ENCODE results near the gene IL4R.
A peak's percentile ranks its signal among the peaks of the same experiment; 100 is the strongest.
"Not testable (repeated sequence)": the region's sequence is repeated elsewhere in the genome, so short reads cannot be mapped to it uniquely, and the experiment has no call there.

Gene IL4R

DNA sequence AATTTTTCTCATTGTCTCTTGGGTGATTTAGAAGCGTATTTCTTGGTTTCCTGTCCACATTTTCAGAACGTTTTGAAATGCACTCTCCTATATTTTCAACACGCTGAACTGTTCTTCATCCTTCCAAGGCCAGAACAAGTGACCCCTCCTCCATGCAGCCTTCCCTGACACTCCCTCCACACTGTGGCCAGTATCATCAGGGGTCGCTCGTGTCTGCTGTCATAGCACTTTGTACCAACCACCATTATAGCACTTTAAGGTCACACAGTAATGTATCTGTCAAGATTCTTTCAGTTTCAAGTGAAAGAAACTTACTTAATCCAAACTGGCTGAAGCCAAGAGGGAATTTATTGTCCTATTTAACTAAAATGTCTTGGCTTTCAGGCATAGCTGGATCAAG lies 70.7 kb downstream of the IL4R start:
- DNase-seq: no peak

GRCh38 chr16:27385398-27385797 lies 71.6 kb downstream of the IL4R start:
- DNase-seq: no peak

- no peak for DNase-seq
These were observed 72.9 kb downstream of the IL4R start for GRCh38 chr16:27386674-27387073.

- no peak for DNase-seq
These were observed 74.0 kb downstream of the IL4R start for GRCh38 chr16:27387724-27388123.

DNA sequence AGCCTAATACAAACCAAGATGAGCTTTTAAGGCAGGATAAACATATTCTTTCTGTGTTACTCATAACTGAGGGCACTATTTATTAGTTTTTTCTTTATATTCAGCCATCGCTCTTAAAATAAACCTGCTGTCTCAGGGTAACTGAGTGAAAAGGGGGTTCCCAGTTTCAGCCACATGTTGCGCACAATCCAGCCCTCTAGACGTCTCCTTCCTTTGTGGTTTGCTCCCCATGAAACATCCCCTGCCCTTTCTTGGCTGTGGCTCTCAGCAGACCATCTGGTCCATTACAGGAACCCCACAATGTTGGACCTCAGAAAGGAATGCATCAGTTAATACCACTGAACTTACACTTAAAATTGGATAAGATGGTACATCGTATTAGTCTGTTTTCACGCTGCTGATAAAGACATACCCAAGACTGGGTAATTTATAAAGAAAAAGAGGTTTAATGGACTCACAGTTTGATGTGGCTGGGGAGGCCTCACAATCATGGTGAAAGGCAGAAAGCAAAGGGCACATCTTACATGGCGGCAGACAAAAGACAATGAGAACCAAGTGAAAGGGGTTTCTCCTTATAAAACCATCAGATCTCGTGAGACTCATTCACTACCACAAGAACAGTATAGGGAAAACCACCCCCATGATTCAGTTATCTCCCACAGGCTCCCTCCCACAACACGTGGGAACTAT lies 75.6 kb downstream of the IL4R start:
- DNase-seq: no peak

GRCh38 chr16:27390151-27390550 lies 76.4 kb downstream of the IL4R start:
- no peak for DNase-seq

- DNase-seq: no peak
These were observed 78.9 kb downstream of the IL4R start for GRCh38 chr16:27392671-27393070.

- no peak for DNase-seq
These were observed 80.7 kb downstream of the IL4R start for GRCh38 chr16:27394516-27394915.

DNA sequence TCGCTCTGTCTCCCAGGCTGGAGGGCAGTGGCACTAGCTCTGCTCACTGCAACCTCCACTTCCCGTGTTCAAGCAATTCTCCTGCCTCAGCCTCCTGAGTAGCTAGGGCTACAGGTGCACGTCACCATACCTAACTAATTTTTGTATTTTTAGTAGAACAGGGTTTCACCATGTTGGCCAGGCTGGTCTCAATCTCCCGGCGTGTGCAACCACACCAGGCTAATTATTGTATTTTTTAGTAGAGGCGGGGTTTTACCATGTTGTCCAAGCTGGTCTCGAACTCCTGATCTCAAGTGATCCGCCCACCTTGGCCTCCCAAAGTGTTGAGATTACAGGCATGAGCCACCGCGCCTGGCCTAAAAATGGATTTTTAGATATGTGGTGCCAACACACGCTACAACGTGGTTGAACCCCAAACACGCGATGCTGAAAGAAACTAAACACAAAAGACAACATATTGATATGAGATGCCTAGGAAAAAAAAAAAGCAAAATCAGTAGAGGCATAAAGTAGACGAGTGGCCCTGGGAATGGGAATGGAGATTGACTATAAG lies 84.6 kb downstream of the IL4R start:
- DNase-seq: not testable (repeated sequence)

GRCh38 chr16:27398894-27399853 lies 85.4 kb downstream of the IL4R start:
- DNase-seq: no peak

- DNase-seq: no peak
These were observed 86.2 kb downstream of the IL4R start for GRCh38 chr16:27399969-27400368.

DNA sequence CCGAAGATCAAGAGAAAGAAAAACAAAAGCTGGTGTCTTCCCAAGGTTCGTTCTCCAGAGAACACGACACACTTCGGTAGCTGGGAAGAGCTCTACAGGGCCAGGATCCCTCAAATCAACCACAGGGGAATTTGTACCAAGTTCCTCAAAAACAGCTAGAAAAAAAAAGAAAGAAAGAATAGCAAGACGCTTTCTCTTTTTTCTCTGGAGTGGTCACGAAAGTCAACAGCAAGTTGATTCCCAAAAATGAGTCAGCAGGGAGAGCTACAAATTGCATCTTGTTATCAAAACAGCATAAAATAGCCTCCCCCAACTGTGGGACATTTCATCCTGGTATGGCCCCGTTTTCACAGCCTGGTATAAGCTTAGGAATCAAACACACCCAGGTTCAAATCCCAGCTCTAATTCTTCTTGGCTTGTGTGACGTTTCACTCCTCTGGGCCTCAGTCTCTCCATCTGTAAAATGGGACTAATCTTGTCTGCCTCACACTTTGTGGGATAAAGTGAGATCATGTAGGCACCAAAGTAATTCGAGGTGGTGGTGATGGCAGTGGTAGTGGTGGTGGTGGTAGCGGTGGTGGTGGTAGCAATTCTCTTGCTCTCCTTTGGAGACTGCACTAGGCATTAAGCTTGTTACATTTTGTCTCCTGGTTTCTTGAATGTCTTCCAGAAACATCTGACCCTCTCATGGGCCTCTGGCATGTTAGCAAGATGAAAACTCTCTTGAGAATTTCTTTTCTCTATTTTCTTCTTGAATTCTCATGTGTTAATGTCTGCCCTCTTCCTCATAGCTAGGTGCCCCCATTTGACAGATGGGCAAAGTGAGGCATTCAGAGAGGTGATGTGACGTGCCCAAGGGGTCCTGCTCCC lies 87.2 kb downstream of the IL4R start:
- no peak for DNase-seq

DNA sequence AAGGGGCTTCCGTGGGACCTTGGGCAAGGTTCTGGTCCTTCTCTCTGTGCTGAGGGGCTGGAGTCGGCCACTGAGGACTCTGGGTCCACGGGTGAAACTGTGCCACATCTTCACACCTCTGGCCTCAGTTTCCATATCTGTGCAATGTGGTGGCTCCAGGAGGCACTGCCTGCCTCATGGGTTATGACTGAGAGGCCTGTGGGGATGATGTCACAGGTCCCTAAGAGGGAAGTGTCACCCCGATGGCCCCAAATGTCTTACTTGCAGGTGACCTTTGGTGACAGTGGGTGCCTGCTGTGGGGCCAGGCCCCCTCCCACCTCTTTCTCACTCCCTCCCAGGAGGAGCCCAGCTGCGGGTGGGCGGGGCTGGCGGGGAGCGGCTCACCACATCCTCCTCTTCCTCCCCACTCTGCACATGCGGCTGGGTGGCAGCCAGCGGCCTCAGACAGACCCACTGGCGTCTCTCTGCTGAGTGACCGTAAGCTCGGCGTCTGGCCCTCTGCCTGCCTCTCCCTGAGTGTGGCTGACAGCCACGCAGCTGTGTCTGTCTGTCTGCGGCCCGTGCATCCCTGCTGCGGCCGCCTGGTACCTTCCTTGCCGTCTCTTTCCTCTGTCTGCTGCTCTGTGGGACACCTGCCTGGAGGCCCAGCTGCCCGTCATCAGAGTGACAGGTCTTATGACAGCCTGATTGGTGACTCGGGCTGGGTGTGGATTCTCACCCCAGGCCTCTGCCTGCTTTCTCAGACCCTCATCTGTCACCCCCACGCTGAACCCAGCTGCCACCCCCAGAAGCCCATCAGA lies 88.2 kb downstream of the IL4R start, which contains the start of gene IL21R:
Gene IL21R (plus strand): TSS at position 407 of the 801 bp plus-strand sequence. CDS start 27,898 bp downstream, outside the sequence.
- DNase-seq: peak; percentile 20

- no peak for DNase-seq
These were observed 88.8 kb downstream of the IL4R start for GRCh38 chr16:27402569-27402963.

- no peak for DNase-seq
These were observed 89.3 kb downstream of the IL4R start for GRCh38 chr16:27402964-27403600.

GRCh38 chr16:27403601-27403992 lies 89.8 kb downstream of the IL4R start:
- DNase-seq: no peak

DNA sequence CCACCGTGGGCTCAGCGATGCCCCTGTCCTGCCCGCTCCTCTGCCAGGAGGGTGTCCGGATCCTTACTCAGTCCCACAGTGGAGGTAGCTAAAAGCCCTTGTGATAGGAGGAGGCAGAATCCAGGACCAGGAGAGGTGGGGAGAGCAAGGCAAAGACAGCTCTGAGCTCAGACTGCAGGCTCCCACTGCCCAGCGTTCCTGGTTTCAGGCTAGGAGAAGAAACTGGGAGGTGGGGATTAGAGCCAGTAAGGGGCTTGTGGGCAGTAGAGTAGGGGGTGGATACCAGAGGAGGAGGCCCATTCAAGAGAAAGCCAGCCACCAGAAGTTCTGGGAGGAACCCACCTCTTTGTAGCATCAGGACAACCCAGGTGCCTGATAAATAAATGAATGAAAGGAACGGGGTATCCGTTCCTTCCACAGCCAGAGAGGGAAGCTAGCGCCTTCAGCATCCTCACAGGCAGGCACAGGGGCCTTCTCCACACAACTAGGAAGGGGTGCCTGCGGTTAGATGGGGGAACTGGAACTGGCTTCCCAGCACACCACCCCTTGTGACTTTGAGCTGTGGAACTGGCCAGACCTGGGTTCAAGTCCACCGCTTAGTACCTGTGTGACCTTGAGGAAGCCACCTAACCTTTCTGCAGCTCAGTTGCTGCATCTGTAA lies 90.5 kb downstream of the IL4R start:
- DNase-seq: no peak

GRCh38 chr16:27405546-27406451 lies 92.0 kb downstream of the IL4R start:
- no peak for DNase-seq

DNA sequence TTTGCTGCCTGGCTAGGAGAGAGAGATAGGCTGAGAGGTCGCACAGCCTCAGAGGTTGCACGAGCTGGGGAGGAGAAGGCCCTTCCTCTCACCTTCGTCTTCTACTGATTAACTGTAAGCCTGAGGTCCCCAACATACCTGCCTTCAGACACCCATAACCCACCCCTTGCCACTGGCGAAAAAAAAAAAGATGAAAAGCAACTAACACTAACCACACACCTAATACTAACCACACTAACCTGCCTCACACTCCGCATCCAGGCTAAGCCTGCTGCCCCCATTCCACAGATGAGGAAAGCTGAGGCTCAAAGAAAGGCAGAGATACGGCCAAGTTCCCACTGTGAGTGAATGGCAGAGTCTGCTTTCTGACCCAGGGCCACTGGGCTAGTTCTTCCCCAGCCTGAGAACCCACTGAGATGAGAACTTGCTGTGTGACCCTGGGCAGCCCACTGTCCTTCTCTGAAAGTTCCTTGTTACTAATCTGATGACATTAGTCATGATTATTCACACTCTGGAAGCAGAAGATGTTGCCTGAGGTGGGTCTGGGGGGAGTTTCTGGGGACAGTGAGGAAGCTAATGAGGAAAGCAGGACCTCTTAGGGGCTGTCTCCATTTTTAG lies 92.8 kb downstream of the IL4R start:
- DNase-seq: no peak

Measured in DMS 273 treated with DMSO at 0.1 percent for 48 hours (cell line).